ENCODE results near the gene ANKRD52.

GRCh38 chr12:56229082-56229481, 29.1 kb downstream of the ANKRD52 start:
- TF ChIP-seq RARB (CRISPR knock-in tag; IDR thresholded peaks at IDR 0.05) (no peak), ZC3H10 (CRISPR knock-in tag; IDR thresholded peaks at IDR 0.05) (no peak), GLIS3 (CRISPR knock-in tag; IDR thresholded peaks at IDR 0.05) (no peak), ZNF565 (CRISPR knock-in tag; conservative IDR thresholded peaks at IDR 0.05; ENCODE audit: low read depth) (no peak), PATZ1 (CRISPR knock-in tag; IDR thresholded peaks at IDR 0.05; ENCODE audit: borderline replicate concordance) (no peak), ISL1 (CRISPR knock-in tag; IDR thresholded peaks at IDR 0.05) (no peak), CREB5 (CRISPR knock-in tag; IDR thresholded peaks at IDR 0.05; ENCODE audit: low read depth) (no peak), PPARA (CRISPR knock-in tag; IDR thresholded peaks at IDR 0.05; ENCODE audit: borderline replicate concordance) (no peak), OSR1 (CRISPR knock-in tag; IDR thresholded peaks at IDR 0.05) (no peak), ZFP30 (CRISPR knock-in tag; IDR thresholded peaks at IDR 0.05) (no peak), ZFP3 (CRISPR knock-in tag; IDR thresholded peaks at IDR 0.05) (no peak), CSDC2 (CRISPR knock-in tag; IDR thresholded peaks at IDR 0.05) (no peak), BACH2 (CRISPR knock-in tag; IDR thresholded peaks at IDR 0.05; ENCODE audit: borderline replicate concordance) (no peak)

All from SK-N-SH treated with all-trans-retinoic acid at 6 μM for 48 hours (cell line).